HG02885 (cell line): ENCODE measurements around the gene GUCY2F.

Experiments used
- ATAC-seq: cut with Tn5 transposase; IDR thresholded peaks from one replicate; pipeline ENCODE4 v1.9.1; 2021; ENCODE audit warnings: mild to moderate bottlenecking; ENCODE audit not compliant: unreplicated experiment, poor library complexity

The GUCY2F gene

DNA sequence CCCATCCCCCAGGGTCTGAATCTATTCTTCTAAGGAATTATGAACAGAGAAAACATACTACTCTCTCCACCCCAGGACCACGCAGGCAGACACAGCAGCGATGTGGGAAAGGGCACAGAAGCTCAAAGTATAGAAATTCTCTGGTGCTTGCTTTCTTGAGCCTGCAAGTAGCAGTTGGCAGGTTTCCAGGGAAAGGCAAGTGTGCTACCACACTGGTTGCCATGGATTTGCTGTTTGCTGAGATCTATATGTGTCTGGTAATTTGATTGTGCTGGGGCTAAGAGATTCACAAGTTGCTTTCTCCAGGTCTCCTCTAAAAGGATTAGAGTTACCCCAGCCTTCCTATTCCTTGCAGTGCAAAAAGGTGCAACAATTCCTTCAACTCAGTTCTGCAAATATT, 83.1 kb downstream of the GUCY2F start:
- ATAC-seq: no peak

- no peak for ATAC-seq
Observed at GRCh38 chrX:109398061-109398460, 83.8 kb downstream of the GUCY2F start.

- peak; percentile 67 for ATAC-seq
Observed at GRCh38 chrX:109393859-109394258, 88.0 kb downstream of the GUCY2F start.

DNA sequence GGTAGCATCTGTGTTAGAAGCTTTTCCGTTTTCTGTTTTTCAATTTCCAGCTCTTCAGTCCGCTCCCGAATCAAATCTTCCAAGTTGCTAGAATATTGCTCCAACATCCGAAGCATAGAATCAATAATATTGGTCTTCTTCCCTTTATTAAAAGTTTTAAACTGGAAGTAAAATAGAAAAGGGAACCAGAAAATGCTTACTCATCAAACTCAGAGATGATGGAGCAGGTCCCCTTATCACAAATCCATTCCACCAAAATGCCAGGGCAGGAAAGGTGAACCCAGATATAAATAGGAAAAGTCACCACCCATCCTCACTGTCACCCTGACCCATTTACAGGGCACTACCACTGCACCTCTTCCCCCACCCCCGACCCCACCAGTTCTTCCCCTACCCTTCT, 89.0 kb downstream of the GUCY2F start:
- no peak for ATAC-seq

GRCh38 chrX:109390556-109390955, 91.3 kb downstream of the GUCY2F start:
- no peak for ATAC-seq

- no peak for ATAC-seq
Observed at GRCh38 chrX:109389917-109390316, 92.0 kb downstream of the GUCY2F start.

DNA sequence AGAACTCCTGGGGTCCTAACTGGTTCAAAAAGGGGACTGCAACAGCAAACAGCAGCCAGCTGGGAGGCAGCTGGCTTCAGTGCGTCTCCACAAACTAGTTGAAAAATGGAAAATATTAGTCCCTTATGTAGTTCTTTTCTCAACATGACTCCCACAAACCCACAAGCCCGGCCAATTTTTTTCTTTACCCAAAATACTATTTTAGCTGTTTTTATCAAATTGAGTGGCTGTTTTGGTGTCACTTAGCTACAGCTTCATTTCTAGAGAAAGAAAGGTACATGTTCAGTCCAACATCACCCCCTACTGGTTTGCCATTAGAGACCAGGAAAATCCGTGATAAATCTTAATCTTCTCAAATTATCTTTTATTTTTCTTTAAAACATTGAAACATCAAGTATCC, 97.2 kb downstream of the GUCY2F start:
- peak; percentile 44 for ATAC-seq

GRCh38 chrX:109382332-109382731, 99.6 kb downstream of the GUCY2F start:
- no peak for ATAC-seq

- ATAC-seq: no peak
Observed at GRCh38 chrX:109378281-109378680, 103.6 kb downstream of the GUCY2F start.

DNA sequence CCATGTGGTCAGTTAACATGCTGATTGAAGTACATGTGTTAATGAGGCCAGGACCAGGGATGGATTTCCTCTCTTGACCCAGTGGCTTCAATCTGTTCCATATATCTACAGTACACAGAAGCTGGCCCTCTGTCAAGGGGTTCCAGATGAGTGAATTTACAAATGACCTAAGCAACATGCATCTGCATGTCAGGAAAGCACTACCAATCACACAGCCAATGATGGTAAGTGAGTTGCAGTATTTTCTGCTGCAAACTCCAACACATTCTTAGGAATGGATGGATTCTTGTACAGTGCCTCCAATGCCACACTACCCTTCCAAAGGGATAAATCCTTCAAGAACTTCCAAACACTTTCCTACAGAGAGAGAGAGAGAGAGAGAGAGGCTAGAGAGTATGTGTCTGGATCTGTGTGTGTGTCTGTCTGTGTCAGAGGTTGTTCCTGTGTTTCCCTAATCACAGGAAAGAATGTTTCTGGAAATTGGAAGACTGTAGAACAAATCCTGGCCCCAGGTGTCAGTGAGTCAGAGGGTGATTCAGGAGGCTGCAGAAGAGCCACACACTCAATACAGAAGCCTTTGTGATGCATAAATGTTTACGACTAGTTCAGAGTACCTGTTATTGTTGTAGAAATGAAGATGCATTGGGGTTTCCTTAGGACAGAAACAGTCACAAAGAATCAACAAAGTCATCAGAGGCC, 107.5 kb downstream of the GUCY2F start:
- ATAC-seq: no peak

DNA sequence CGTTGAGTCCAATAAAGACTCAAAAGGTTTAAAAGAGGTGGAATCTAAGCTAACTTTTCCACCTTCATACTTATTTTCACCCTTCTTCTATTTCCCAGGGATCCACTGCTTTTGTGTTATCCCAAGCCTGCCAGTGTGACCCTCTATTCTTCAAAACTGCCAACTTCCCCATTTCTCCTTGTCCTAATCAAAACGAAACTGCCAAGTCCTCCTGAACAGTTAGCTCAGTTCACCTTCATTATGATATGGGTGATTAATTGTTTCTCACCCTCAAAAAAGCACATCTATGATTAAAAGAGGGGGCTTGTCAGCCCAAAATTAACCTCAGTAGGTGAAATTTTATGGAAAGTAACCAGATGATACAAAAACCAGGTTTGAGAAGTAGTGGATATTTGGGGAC, 108.4 kb downstream of the GUCY2F start:
- ATAC-seq: no peak

- ATAC-seq: no peak
Observed at GRCh38 chrX:109372716-109373115, 109.2 kb downstream of the GUCY2F start.

- ATAC-seq: no peak
Observed at GRCh38 chrX:109372291-109372690, 109.6 kb downstream of the GUCY2F start.

- no peak for ATAC-seq
Observed at GRCh38 chrX:109362101-109362500, 119.8 kb downstream of the GUCY2F start.

GRCh38 chrX:109360301-109360700, 121.6 kb downstream of the GUCY2F start:
- no peak for ATAC-seq

DNA sequence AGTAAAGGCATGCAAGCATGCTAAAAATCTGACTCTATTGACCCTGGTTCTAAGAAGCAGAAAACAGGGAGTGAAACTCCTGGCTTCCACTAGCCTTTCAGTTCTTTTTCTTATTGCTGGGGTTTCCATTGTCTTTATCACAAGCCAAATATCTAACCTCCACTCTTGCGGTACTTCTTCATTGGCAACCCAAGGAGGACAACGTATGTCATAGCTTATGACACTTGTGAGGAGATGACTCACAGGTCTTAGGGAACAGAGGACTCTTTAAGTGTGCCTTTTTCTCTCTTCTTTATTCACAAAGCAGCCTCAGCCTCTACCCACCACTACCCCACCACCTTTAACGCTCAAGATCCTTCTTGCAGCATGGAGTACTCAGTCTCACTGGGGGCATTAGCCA, 124.2 kb downstream of the GUCY2F start:
- no peak for ATAC-seq

- ATAC-seq: no peak
Observed at GRCh38 chrX:109356684-109357083, 125.2 kb downstream of the GUCY2F start.

GRCh38 chrX:109352066-109352588, 129.8 kb downstream of the GUCY2F start:
- no peak for ATAC-seq

DNA sequence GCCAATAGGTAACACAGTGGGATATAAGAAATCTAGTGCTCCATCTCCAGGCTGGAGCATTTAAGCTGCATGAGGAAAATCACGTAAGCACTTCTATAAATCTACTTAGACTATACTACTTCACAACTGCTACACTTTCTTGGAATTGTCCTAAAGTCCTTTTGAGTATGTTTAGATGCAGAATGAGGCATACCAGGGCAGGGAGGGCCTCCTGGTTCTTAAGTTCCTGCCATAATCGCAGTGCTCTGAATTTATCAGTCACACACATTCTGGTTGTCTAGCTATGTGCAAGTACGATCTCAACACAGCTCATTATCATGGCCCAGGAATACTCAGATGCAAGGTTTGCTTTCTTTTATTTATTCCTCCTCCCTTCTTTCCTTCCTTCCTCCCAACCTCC, 130.3 kb downstream of the GUCY2F start:
- no peak for ATAC-seq

DNA sequence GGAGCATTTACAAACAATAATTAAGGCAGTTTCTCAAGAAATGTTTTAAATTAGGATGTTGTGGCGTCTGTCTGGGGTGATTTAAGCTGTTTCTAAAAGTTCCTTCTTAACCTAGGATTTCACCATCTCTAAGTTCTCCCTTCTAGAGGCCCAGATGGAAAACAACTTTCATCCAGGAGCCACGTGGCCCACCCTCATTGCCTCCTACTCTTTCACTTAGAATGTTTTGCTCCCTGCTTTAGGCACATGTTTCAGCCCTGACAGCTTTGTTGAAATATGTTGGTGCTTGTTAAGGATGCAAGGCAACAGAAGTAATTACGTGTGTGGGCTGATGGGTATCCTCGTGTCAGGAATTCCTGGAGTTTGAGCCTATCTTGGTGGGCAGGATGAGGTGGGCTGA, 131.3 kb downstream of the GUCY2F start:
- no peak for ATAC-seq

DNA sequence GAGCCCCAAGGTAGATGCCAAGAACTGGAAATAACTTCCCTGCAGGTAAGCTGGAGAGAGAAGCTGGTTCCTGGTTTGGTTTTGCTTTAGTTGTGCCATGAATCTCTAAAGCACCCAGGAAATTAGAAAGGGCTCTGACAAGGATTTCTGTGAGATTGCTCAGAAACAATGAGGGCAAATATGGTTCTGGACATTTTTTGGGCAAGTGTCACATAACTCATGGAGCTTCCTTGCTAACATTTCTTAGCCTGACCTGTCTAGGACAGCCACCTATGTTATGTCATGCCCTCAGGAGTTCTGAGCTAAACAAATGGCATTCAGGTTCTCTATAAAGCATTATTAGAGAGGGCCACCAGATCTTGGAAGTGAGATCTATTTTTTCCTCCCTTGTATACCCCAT, 131.8 kb downstream of the GUCY2F start:
- ATAC-seq: no peak

DNA sequence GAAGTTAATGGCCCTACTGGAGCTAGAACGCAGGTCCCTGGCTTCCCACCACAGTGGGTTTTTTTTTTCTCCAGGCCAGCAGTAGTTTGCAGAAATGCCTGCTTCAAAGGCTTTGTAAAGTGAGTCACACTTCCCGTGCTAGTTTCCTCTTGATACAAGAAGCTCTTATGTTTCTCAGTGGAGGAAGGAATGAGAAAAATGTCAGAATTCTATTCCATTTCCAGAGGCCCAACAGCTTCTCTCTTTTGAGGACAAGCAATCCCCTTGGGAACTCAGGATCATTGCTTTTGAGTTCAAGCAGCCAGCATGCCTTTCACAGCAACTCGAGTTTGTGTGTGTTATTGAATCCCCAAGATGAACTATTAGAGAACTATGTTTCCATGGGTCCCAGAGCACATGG, 134.3 kb downstream of the GUCY2F start:
- ATAC-seq: no peak
